Mesendoderm (in vitro differentiated cells): ENCODE data around the gene MTMR10. TPM values are rescaled to one million over a fixed set of nuclear protein-coding genes. Genes with fewer than 3 reads are reported as not detected.

Experiments used
- DNase-seq: peaks from one replicate; pipeline ENCODE4 v3.0.0; 2013
- H2AK5ac ChIP-seq: 2 replicates; pipeline ENCODE4 v1.6.1; 2013; ENCODE audit warnings: low read length, inconsistent platforms
- H2BK120ac ChIP-seq: 2 replicates; pipeline ENCODE4 v1.6.1; 2013; ENCODE audit warnings: low read depth, mild to moderate bottlenecking, low read length, moderate library complexity, mixed read lengths
- H2BK15ac ChIP-seq: replicated peaks from 2 replicates; pipeline ENCODE4 v1.6.1; 2013; ENCODE audit warnings: low read depth, mild to moderate bottlenecking, moderate library complexity
- H2BK5ac ChIP-seq: 2 replicates; pipeline ENCODE4 v1.6.1; 2013; ENCODE audit warnings: low read length, inconsistent platforms
- H3K18ac ChIP-seq: 2 replicates; pipeline ENCODE4 v1.6.1; 2013; ENCODE audit warnings: mild to moderate bottlenecking, low read length, mixed read lengths
- H3K23ac ChIP-seq: one replicate; pipeline ENCODE4 v1.6.1; 2013; ENCODE audit warnings: low read length
- H3K27ac ChIP-seq: 2 replicates; pipeline ENCODE4 v1.5.1; 2013; ENCODE audit warnings: low read depth, mild to moderate bottlenecking, inconsistent platforms, low read length, moderate library complexity
- H3K27me3 ChIP-seq: 2 replicates; pipeline ENCODE4 v1.6.1; 2013; ENCODE audit warnings: low read length, control low read depth, mild to moderate bottlenecking, inconsistent platforms; ENCODE audit not compliant: insufficient read depth, poor library complexity
- H3K36me3 ChIP-seq: 2 replicates; pipeline ENCODE4 v1.6.1; 2013; ENCODE audit warnings: low read length, inconsistent platforms; ENCODE audit not compliant: control insufficient read depth, insufficient read depth
- H3K4ac ChIP-seq: one replicate; pipeline ENCODE4 v1.6.1; 2013; ENCODE audit warnings: low read depth, mild to moderate bottlenecking, low read length, moderate library complexity
- H3K4me1 ChIP-seq: 2 replicates; pipeline ENCODE4 v1.6.1; 2013; ENCODE audit warnings: low read depth, low read length, inconsistent platforms; ENCODE audit not compliant: control insufficient read depth
- H3K4me2 ChIP-seq: 2 replicates; pipeline ENCODE4 v1.6.1; 2013; ENCODE audit warnings: low read length
- H3K4me3 ChIP-seq: 2 replicates; pipeline ENCODE4 v1.5.1; 2013; ENCODE audit warnings: mild to moderate bottlenecking, low read length
- H3K56ac ChIP-seq: one replicate; pipeline ENCODE4 v1.6.1; 2013; ENCODE audit warnings: low read length
- H3K79me1 ChIP-seq: 2 replicates; pipeline ENCODE4 v1.6.1; 2013; ENCODE audit warnings: low read length, inconsistent platforms
- H3K79me2 ChIP-seq: 2 replicates; pipeline ENCODE4 v1.6.1; 2013; ENCODE audit warnings: mild to moderate bottlenecking, low read length; ENCODE audit not compliant: control insufficient read depth, insufficient read depth
- H3K9ac ChIP-seq: 2 replicates; pipeline ENCODE4 v1.6.1; 2013; ENCODE audit warnings: low read length, inconsistent platforms
- H4K5ac ChIP-seq: one replicate; pipeline ENCODE4 v1.6.1; 2013; ENCODE audit warnings: low read length
- H4K8ac ChIP-seq: one replicate; pipeline ENCODE4 v1.6.1; 2013; ENCODE audit warnings: low read depth, mild to moderate bottlenecking, control low read depth, low read length, moderate library complexity
- WGBS: extraction: QIAGEN DNeasy Blood & Tissue Kit; methylation state at CpG from one replicate; pipeline ENCODE4 v1.1.7; 2013; ENCODE audit warnings: low lambda C conversion rate, missing lambda C conversion rate; ENCODE audit not compliant: insufficient coverage; ENCODE audit errors: extremely low coverage; 5-methylcytosine and 5-hydroxymethylcytosine counted together
- small RNA-seq: library from polyadenylated mRNA; stranded (forward); fragments of <200 nt; extraction: miRNeasy Mini kit (QIAGEN cat#:217004); gene quantifications from one replicate; pipeline ENCODE3, GENCODE V24; 2013; ENCODE audit not compliant: insufficient read depth

The MTMR10 gene

DNA sequence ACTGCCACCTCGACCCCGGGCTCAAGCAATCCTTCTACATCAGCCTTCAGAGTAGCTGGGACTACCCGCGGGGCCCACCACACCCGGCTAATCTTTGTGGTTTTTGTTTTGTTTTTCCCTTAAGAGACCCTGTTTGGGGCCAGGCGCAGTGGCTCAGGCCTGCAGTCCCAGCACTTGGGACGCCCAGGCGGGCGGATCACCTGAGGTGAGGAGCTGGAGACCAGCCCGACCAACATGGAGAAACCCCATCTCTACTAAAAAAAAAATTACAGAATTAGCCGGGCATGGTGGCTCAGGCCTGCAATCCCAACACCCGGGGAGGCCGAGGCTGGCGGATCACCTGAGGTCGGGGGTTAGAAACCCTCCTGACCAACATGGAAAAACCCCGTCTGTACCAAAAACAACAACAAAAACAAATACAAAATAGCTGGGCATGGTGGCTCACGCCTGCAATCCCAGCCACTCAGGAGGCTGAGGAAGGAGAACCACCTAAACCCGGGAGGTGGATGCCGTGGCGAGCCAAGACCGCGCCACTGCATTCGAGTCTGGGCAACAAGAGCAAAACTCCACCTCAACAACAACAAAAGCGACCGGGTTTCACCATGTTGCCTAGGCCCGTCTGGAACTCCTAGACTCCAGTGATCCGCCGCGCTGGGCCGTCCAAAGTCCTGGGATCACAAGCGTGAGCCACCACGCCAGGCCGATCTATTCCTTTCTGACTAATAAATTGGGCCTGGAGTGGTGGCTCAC, 95.8 kb downstream of the MTMR10 start:
- H3K4ac ChIP-seq, result no peak overlapping the region
- no peak overlapping the region for H2BK120ac ChIP-seq
- no peak overlapping the region for H2AK5ac ChIP-seq
- no peak overlapping the region for H2BK5ac ChIP-seq
- H4K8ac ChIP-seq, result no peak overlapping the region
- no peak overlapping the region for H3K4me2 ChIP-seq
- no CpG with 5 or more reads among the region's 33 CpGs for WGBS
- H2BK15ac ChIP-seq, result no peak overlapping the region
- H3K79me2 ChIP-seq, result no peaks in the 10 kb centered on the region
- H3K56ac ChIP-seq, result no peak overlapping the region
- H3K4me3 ChIP-seq, result no peak overlapping the region
- H4K5ac ChIP-seq, result no peak overlapping the region
- DNase-seq, result no peak
- no peak overlapping the region for H3K18ac ChIP-seq
- no peaks in the 10 kb centered on the region for H3K4me1 ChIP-seq
- no peak overlapping the region for H3K23ac ChIP-seq
- no peaks in the 10 kb centered on the region for H3K27me3 ChIP-seq
- no peak overlapping the region for H3K9ac ChIP-seq
- no peaks in the 10 kb centered on the region for H3K79me1 ChIP-seq
- H3K36me3 ChIP-seq, result no peaks in the 10 kb centered on the region
- no peak overlapping the region for H3K27ac ChIP-seq

DNA sequence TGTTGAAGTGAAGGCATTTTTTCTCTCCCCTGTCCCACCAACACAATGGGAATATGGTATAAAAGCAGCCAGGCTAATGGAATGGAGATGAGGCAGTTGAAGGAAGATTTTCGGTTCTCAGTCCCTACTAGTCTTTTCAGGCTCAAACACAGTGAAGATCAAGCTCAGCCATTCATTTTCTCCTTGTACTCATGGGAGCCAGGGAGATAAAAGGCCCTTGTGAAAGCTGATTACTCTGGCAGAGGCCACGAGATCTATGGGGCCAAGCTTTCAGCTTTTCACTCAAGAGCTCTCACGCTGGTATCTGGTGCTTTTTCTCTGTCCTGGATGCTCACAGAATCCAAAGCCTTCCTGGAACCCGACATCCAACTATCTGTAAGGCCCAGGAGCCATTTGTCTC, 102.2 kb downstream of the MTMR10 start:
- Histone ChIP-seq H3K56ac (no peak overlapping the region), H4K8ac (no peak overlapping the region), H3K27me3 (no peaks in the 10 kb centered on the region), H3K23ac (no peak overlapping the region), H3K4ac (no peak overlapping the region), H3K9ac (no peak overlapping the region), H3K27ac (no peak overlapping the region), H3K4me3 (no peak overlapping the region), H3K79me2 (no peaks in the 10 kb centered on the region), H4K5ac (no peak overlapping the region), H3K4me1 (no peaks in the 10 kb centered on the region), H3K36me3 (no peaks in the 10 kb centered on the region), H3K79me1 (no peaks in the 10 kb centered on the region), H2BK15ac (no peak overlapping the region), H2AK5ac (no peak overlapping the region), H3K18ac (no peak overlapping the region), H3K4me2 (no peak overlapping the region), H2BK5ac (no peak overlapping the region), H2BK120ac (no peak overlapping the region)
- DNase-seq, result no peak
- no CpG with 5 or more reads among the region's 4 CpGs for WGBS

Small RNA genes lying within 50 kb of the gene (small RNA-seq; reads per million reads assigned to genes)
- not detected for gene RNU6-466P
